Liver (tissue), 9 donors: ENCODE results near the gene PLIN3. TPM values are rescaled to one million over a fixed set of nuclear protein-coding genes. Genes with fewer than 3 reads are reported as not detected.

Experiments used
- DNase-seq: peaks from one replicate; pipeline ENCODE4 v3.0.0-alpha.2; 2017; ENCODE audit warnings: low spot score
- H3K27ac ChIP-seq, 2 donors: one replicate each; pipeline ENCODE4 v1.7.0; 2013; ENCODE audit warnings: inconsistent platforms in 2 of 2, low read length in 2 of 2, control low read depth in 1 of 2, low read depth in 1 of 2, mild to moderate bottlenecking in 1 of 2
- H3K27me3 ChIP-seq, 4 donors: one replicate each; pipeline versions ENCODE4 v1.6.1 to v1.7.0; 2013; ENCODE audit warnings: low read length in 3 of 4, inconsistent platforms in 1 of 4, mild to moderate bottlenecking in 1 of 4, moderate library complexity in 1 of 4; ENCODE audit not compliant: control insufficient read depth in 4 of 4, insufficient read depth in 4 of 4
- H3K36me3 ChIP-seq, 4 donors: one replicate each; pipeline versions ENCODE4 v1.6.1 to v1.7.0; 2013; ENCODE audit warnings: low read length in 3 of 4, mild to moderate bottlenecking in 3 of 4, low read depth in 1 of 4, moderate library complexity in 1 of 4; ENCODE audit not compliant: control insufficient read depth in 4 of 4, insufficient read depth in 3 of 4
- H3K4me1 ChIP-seq, 4 donors: one replicate each; pipeline versions ENCODE4 v1.6.1 to v1.7.0; 2013; ENCODE audit warnings: low read length in 3 of 4, mild to moderate bottlenecking in 3 of 4, moderate library complexity in 1 of 4; ENCODE audit not compliant: control insufficient read depth in 4 of 4, insufficient read depth in 4 of 4
- H3K4me3 ChIP-seq, 3 donors: one replicate each; pipeline versions ENCODE4 v1.6.1 to v1.7.0; 2013; ENCODE audit warnings: low read length in 3 of 3, control low read depth in 1 of 3, low read depth in 1 of 3, mild to moderate bottlenecking in 1 of 3
- H3K9ac ChIP-seq, 2 donors: one replicate each; pipeline ENCODE4 v1.7.0; 2013; ENCODE audit warnings: low read length in 2 of 2, mild to moderate bottlenecking in 2 of 2, moderate library complexity in 2 of 2, control low read depth in 1 of 2, low read depth in 1 of 2
- H3K9me3 ChIP-seq, 4 donors: one replicate each; pipeline versions ENCODE4 v1.6.1 to v1.7.0; 2013; ENCODE audit warnings: low read length in 3 of 4; ENCODE audit not compliant: control insufficient read depth in 4 of 4
- EGR1 ChIP-seq, 2 donors: IDR thresholded peaks; 2 replicates each; pipeline ENCODE4 v1.6.1; 2016 to 2018; ENCODE audit warnings: antibody characterized with exemption in 2 of 2, low read depth in 2 of 2
- FOXA1 ChIP-seq: IDR thresholded peaks from 2 replicates; pipeline ENCODE4 v1.6.1; 2016; ENCODE audit warnings: antibody characterized with exemption
- FOXA2 ChIP-seq: IDR thresholded peaks from 2 replicates; pipeline ENCODE4 v1.6.1; 2016; ENCODE audit warnings: antibody characterized with exemption
- GABPA ChIP-seq, 2 donors: IDR thresholded peaks in 1 of 2; conservative IDR thresholded peaks in 1 of 2; 2 replicates each; pipeline ENCODE4 v1.6.1; 2016; ENCODE audit warnings: antibody characterized with exemption in 2 of 2, mild to moderate bottlenecking in 1 of 2, moderate library complexity in 1 of 2
- HNF4A ChIP-seq, 2 donors: conservative IDR thresholded peaks; 2 replicates each; pipeline ENCODE4 v1.6.1; 2016; ENCODE audit warnings: antibody characterized with exemption in 2 of 2, mild to moderate bottlenecking in 2 of 2
- HNF4G ChIP-seq: IDR thresholded peaks from 2 replicates; pipeline ENCODE4 v1.6.1; 2016; ENCODE audit warnings: antibody characterized with exemption
- JUND ChIP-seq, 2 donors: IDR thresholded peaks; 2 replicates each; pipeline ENCODE4 v1.6.1; 2016; ENCODE audit warnings: antibody characterized with exemption in 2 of 2
- NR2F2 ChIP-seq: IDR thresholded peaks from 2 replicates; pipeline ENCODE4 v1.6.1; 2016; ENCODE audit warnings: antibody characterized with exemption
- RAD21 ChIP-seq, 2 donors: IDR thresholded peaks; 2 replicates each; pipeline ENCODE4 v1.6.1; 2016; ENCODE audit warnings: antibody characterized with exemption in 2 of 2, mild to moderate bottlenecking in 2 of 2
- RXRA ChIP-seq, 2 donors: IDR thresholded peaks; 2 replicates each; pipeline ENCODE4 v1.6.1; 2017 to 2018; ENCODE audit warnings: antibody characterized with exemption in 2 of 2, mild to moderate bottlenecking in 1 of 2
- SP1 ChIP-seq: IDR thresholded peaks from 2 replicates; pipeline ENCODE4 v1.6.1; 2018; ENCODE audit warnings: antibody characterized with exemption, mild to moderate bottlenecking
- TAF1 ChIP-seq: conservative IDR thresholded peaks from 2 replicates; pipeline ENCODE4 v1.6.1; 2016; ENCODE audit warnings: antibody characterized with exemption, mild to moderate bottlenecking
- WGBS: extraction: QIAGEN DNeasy Blood & Tissue Kit; methylation state at CpG from one replicate; pipeline ENCODE4 v1.1.7; 2013; 5-methylcytosine and 5-hydroxymethylcytosine counted together
- polyA plus RNA-seq, 2 donors: library from polyadenylated mRNA; stranded (reverse) in 1 of 2; unstranded in 1 of 2; fragments of 200-250 nt in 1 of 2; fragments of >200 nt in 1 of 2; fragmentation: Nextera tagmentation in 1 of 2; extraction: Ambion mirVana in 1 of 2; gene quantifications; one replicate each; pipeline versions ENCODE4 v1.2.1 to v1.2.3, GENCODE V29; 2013 to 2015
- total RNA-seq, 2 donors: library from RNA; depleted of rRNA; stranded (reverse); fragments of >200 nt; gene quantifications; one replicate each; pipeline ENCODE4 v1.2.3, GENCODE V29; 2014
- TF ChIP-seq, protein P1 (sequence below): IDR thresholded peaks from 2 replicates; pipeline ENCODE4 v1.6.1; 2016; ENCODE audit warnings: antibody characterized with exemption, mild to moderate bottlenecking
- TF ChIP-seq, protein P2 (sequence below): IDR thresholded peaks from 2 replicates; pipeline ENCODE4 v1.6.1; 2016; ENCODE audit warnings: antibody characterized with exemption
- TF ChIP-seq, protein P3 (sequence below): IDR thresholded peaks from 2 replicates; pipeline ENCODE4 v1.6.1; 2016; ENCODE audit warnings: antibody characterized with exemption
- TF ChIP-seq, protein P4 (sequence below): IDR thresholded peaks from 2 replicates; pipeline ENCODE4 v1.6.1; 2016; ENCODE audit warnings: antibody characterized with exemption
- TF ChIP-seq, protein P5 (sequence below): fragments of 150-350 bp; IDR thresholded peaks from 2 replicates; pipeline ENCODE4 v1.5.1; 2017; ENCODE audit warnings: improper control_type of control experiment, low read depth, low read length; ENCODE audit not compliant: missing input control
- donor health status: healthy.
- donor health status: healthy.
- donor health status: healthy.
- donor health status: healthy.
- donor health status: healthy.

Gene PLIN3
- total and polyA plus RNA-seq, 4 donors = 16.9 to 30.2 (median 20.7) TPM

DNA sequence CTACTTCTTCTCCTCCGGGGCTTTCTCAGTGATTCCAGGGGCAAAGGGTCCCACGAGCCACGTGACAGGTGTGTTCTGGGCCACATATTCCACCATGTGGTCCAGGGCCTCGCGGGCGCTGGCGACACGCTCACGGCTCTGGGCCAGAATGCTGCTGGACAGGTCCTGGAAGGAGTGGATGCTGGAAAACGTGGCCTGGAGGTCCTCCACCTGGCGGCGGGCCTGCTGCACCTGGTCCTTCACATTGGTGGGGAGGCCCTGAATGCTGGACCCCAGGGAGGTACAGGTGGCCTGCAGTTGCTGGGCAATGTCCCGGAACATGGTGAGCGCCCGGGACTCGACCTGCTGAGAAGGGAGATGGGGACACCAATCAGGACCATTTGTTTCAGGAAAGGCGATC is 28.3 kb downstream of the PLIN3 start:
- no peak for TF ChIP-seq EGR1 (IDR thresholded peaks at IDR 0.05; ENCODE audit: low read depth in 2 of 2)
- TF ChIP-seq JUND (IDR thresholded peaks at IDR 0.05) = no peak
- TF ChIP-seq, protein P1, sequence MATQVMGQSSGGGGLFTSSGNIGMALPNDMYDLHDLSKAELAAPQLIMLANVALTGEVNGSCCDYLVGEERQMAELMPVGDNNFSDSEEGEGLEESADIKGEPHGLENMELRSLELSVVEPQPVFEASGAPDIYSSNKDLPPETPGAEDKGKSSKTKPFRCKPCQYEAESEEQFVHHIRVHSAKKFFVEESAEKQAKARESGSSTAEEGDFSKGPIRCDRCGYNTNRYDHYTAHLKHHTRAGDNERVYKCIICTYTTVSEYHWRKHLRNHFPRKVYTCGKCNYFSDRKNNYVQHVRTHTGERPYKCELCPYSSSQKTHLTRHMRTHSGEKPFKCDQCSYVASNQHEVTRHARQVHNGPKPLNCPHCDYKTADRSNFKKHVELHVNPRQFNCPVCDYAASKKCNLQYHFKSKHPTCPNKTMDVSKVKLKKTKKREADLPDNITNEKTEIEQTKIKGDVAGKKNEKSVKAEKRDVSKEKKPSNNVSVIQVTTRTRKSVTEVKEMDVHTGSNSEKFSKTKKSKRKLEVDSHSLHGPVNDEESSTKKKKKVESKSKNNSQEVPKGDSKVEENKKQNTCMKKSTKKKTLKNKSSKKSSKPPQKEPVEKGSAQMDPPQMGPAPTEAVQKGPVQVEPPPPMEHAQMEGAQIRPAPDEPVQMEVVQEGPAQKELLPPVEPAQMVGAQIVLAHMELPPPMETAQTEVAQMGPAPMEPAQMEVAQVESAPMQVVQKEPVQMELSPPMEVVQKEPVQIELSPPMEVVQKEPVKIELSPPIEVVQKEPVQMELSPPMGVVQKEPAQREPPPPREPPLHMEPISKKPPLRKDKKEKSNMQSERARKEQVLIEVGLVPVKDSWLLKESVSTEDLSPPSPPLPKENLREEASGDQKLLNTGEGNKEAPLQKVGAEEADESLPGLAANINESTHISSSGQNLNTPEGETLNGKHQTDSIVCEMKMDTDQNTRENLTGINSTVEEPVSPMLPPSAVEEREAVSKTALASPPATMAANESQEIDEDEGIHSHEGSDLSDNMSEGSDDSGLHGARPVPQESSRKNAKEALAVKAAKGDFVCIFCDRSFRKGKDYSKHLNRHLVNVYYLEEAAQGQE = no peak
- TF ChIP-seq, protein P2, sequence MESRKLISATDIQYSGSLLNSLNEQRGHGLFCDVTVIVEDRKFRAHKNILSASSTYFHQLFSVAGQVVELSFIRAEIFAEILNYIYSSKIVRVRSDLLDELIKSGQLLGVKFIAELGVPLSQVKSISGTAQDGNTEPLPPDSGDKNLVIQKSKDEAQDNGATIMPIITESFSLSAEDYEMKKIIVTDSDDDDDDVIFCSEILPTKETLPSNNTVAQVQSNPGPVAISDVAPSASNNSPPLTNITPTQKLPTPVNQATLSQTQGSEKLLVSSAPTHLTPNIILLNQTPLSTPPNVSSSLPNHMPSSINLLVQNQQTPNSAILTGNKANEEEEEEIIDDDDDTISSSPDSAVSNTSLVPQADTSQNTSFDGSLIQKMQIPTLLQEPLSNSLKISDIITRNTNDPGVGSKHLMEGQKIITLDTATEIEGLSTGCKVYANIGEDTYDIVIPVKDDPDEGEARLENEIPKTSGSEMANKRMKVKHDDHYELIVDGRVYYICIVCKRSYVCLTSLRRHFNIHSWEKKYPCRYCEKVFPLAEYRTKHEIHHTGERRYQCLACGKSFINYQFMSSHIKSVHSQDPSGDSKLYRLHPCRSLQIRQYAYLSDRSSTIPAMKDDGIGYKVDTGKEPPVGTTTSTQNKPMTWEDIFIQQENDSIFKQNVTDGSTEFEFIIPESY = no peak
- TF ChIP-seq, protein P3, sequence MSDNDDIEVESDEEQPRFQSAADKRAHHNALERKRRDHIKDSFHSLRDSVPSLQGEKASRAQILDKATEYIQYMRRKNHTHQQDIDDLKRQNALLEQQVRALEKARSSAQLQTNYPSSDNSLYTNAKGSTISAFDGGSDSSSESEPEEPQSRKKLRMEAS = no peak
- TF ChIP-seq FOXA1 = no peak
- no peak for TF ChIP-seq NR2F2
- TF ChIP-seq RXRA (IDR thresholded peaks at IDR 0.05) = no peak
- TF ChIP-seq GABPA (IDR thresholded peaks at IDR 0.05 in 1 of 2, conservative IDR thresholded peaks at IDR 0.05 in 1 of 2) = no peak
- TF ChIP-seq SP1 = no peak
- TF ChIP-seq, protein P4, sequence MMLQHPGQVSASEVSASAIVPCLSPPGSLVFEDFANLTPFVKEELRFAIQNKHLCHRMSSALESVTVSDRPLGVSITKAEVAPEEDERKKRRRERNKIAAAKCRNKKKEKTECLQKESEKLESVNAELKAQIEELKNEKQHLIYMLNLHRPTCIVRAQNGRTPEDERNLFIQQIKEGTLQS = no peak
- no peak for TF ChIP-seq FOXA2
- Histone ChIP-seq H3K4me3 (no peak overlapping the region), H3K4me1 (peaks cover 0 to 11% (median 3%) of the 10 kb centered on the region in 4 donors), H3K9ac (no peak overlapping the region), H3K27me3 (no peaks in the 10 kb centered on the region), H3K9me3 (no peaks in the 10 kb centered on the region), H3K36me3 (peaks cover 3 to 12% (median 10%) of the 10 kb centered on the region in 4 donors), H3K27ac (no peak overlapping the region)
- 97% methylated on average over 17 of the region's 17 CpGs for WGBS
- DNase-seq = no peak

DNA sequence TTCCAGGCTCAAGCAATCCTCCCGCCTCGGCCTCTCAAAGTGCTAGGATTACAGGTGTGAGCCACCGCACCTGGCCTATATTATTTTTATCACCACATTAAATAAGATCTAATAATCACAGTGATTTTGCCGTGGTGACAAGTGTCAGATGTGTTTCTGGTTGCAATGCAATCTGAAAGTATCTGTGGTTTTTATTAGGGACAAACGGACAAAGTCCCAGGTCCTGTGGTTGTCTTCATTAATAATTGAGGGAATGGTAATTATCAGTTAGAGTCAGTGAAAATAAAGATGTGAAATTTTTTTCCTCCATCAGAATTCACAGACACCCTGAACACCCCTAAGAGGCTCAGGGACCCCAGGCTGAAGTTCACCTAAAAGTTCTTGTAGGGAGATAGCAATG is 34.7 kb downstream of the PLIN3 start:
- DNase-seq = no peak
- H3K4me3 ChIP-seq = no peak overlapping the region
- no peaks in the 10 kb centered on the region for H3K27me3 ChIP-seq
- 72% methylated on average over 5 of the region's 5 CpGs for WGBS
- H3K9ac ChIP-seq = no peak overlapping the region
- H3K9me3 ChIP-seq = no peaks in the 10 kb centered on the region
- H3K27ac ChIP-seq = no peak overlapping the region
- H3K36me3 ChIP-seq = no peaks in the 10 kb centered on the region
- H3K4me1 ChIP-seq = peaks cover 8 to 36% (median 21%) of the 10 kb centered on the region in 4 donors
- TF ChIP-seq NR2F2 (no peak), RAD21 (IDR thresholded peaks at IDR 0.05) (no peak), EGR1 (IDR thresholded peaks at IDR 0.05; ENCODE audit: low read depth in 2 of 2) (no peak), GABPA (IDR thresholded peaks at IDR 0.05 in 1 of 2, conservative IDR thresholded peaks at IDR 0.05 in 1 of 2) (no peak), TAF1 (no peak), SP1 (no peak), FOXA1 (no peak), HNF4G (no peak), RXRA (IDR thresholded peaks at IDR 0.05) (no peak), JUND (IDR thresholded peaks at IDR 0.05) (no peak), FOXA2 (no peak), HNF4A (conservative IDR thresholded peaks at IDR 0.05) (no peak)
- TF ChIP-seq, protein P2 = no peak
- TF ChIP-seq, protein P4 = no peak
- TF ChIP-seq, protein P5, sequence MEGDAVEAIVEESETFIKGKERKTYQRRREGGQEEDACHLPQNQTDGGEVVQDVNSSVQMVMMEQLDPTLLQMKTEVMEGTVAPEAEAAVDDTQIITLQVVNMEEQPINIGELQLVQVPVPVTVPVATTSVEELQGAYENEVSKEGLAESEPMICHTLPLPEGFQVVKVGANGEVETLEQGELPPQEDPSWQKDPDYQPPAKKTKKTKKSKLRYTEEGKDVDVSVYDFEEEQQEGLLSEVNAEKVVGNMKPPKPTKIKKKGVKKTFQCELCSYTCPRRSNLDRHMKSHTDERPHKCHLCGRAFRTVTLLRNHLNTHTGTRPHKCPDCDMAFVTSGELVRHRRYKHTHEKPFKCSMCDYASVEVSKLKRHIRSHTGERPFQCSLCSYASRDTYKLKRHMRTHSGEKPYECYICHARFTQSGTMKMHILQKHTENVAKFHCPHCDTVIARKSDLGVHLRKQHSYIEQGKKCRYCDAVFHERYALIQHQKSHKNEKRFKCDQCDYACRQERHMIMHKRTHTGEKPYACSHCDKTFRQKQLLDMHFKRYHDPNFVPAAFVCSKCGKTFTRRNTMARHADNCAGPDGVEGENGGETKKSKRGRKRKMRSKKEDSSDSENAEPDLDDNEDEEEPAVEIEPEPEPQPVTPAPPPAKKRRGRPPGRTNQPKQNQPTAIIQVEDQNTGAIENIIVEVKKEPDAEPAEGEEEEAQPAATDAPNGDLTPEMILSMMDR = no peak
- TF ChIP-seq, protein P1 = no peak
